GM18868 (cell line): ENCODE results near the gene NBPF9.
"Not testable (repeated sequence)": the region's sequence is repeated elsewhere in the genome, so short reads cannot be mapped to it uniquely, and the experiment has no call there.

Experiments
- ATAC-seq: cut with Tn5 transposase; IDR thresholded peaks from one replicate; pipeline ENCODE4 v1.9.1; 2021; ENCODE audit warnings: mild to moderate bottlenecking, moderate library complexity; ENCODE audit not compliant: unreplicated experiment

The NBPF9 gene

GRCh38 chr1:149013513-149013912, 89.8 kb downstream of the NBPF9 start:
- ATAC-seq = not testable (repeated sequence)

- not testable (repeated sequence) for ATAC-seq
These were observed 90.8 kb downstream of the NBPF9 start for GRCh38 chr1:149012599-149012998.

DNA sequence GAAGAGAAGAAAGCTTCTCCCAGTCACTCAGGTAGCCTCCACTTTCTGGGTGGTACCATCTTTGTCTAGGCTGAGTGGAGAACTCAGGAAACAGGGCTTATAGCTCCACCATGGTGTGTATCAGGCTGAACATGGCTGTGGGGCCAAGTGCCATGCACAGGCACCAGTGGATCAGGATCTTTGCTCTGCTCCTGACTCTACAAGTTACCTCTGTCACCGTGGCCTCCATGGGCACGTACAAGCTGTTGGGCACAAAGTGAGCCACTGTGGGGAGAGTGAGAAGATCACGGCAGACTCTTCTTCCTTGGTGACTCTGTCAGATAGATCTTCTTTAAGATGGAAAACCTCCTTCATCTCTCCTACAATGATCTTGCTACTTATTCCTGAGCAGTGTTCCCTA, 93.6 kb downstream of the NBPF9 start:
- ATAC-seq = not testable (repeated sequence)

DNA sequence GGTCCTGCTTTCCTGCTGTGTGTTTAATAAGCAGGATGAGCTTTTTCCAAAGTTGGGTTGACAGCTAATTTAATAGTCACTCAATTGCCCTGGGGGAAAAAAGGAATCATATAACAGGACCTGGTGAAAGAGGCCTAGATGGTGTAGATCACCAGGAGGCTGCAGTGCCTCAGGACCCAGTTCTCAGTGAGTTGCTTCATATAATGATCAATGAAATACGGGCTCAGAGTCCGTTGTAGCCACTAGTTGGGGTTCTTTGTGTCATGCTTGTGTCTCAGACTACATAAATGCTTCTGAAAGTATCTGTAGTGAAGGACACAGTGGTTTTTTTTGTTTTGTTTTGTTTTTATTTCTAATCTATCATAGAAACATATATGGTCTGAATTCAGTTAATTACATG, 94.6 kb downstream of the NBPF9 start:
- ATAC-seq = not testable (repeated sequence)

GRCh38 chr1:149008326-149008725, 95.0 kb downstream of the NBPF9 start:
- ATAC-seq = not testable (repeated sequence)
